HK-2 (cell line): ENCODE measurements around the gene CERKL.

Experiments used
- DNase-seq: peaks from one replicate; pipeline ENCODE4 v3.0.0-alpha.2; 2018; ENCODE audit not compliant: unreplicated experiment

Gene CERKL

DNA sequence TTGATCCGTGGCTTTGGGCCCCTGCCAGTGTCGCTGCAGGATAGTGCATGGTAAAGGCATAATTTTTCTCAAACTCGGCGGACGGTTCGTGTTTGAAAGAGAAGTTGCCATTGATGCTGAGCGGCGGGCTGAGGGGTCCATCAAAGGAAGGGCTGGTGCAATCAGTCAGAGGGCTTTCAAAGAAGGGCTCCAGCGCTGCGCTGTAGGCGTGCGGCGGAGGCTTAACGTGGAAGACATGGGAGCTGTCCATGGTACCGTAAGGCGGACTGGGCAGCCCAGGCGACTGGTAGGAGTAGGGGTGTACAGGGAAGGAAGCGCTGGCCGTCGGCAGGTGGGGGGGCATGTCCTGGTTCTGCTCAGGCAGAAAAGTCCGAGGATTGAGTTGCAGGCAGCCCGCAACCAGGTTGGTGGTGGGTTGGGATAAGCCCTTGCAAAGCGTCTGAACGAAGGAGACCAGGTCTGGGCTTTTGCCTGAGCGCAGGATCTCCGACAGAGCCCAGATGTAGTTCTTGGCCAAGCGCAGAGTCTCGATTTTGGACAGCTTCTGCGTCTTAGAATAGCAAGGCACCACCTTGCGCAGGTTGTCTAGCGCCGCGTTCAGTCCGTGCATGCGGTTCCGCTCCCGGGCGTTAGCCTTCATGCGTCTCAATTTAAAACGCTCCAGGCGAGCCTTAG lies 21.1 kb upstream of the CERKL start:
- DNase-seq = peak; percentile 58

GRCh38 chr2:181675254-181675653 lies 18.3 kb upstream of the CERKL start:
- no peak for DNase-seq

GRCh38 chr2:181674461-181674860 lies 17.6 kb upstream of the CERKL start:
- no peak for DNase-seq

DNA sequence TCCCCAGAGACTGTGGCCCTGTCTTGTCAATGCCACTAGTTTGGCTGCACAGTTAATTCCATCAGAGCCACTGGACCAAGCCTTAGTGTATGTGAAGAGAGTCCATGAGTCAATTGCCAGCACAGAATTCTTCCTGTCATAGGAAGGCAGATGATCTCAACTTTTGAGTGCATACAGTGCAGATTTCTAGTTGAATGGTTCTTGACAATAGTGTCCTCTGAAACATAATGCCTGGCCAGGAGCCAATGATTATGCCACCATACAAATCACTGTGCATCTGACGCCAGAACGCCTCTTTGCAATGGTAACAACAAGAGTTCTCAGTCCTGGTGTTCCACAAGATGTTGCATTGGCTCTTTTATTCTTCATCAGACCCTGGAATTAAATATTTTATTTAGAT lies 16.3 kb upstream of the CERKL start:
- DNase-seq = no peak

DNA sequence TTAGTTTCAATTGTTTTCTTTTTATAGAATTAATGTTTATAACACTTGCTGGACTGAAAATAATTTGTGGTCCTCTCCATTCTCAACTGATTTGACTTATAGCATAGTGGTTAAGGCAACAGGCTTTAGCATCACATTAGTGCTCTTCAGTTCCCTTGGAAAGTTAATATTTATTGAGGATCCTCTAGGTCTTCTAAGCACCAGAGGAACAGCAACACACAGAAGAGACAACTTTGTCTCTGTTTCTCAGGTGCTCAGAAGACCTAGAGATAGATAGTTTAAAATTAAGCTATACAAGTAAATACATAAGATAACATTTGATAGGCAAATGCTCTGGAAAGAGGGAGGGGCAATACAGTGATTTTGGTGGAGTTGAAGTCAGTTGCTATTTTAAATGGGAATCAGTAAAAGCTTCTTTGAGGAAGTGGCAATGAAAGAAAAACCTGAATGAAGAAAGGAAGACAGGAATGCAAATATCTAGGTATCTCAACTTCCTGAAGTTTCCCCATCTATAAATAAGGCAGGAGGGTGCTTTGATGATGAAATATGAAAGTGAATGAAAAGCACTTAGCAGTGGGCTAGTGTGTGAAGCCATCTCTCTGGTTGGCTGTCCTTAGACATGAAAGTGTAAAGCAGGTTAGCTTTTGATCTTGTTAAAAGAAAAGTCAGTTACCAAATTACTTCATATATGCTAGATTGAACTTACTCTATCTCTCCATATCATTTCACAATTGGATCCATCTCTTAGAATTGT lies 15.5 kb upstream of the CERKL start:
- DNase-seq = no peak

- no peak for DNase-seq
Measured at GRCh38 chr2:181670632-181671031, 13.7 kb upstream of the CERKL start.

- DNase-seq = no peak
Measured at GRCh38 chr2:181667234-181667633, 10.3 kb upstream of the CERKL start.

DNA sequence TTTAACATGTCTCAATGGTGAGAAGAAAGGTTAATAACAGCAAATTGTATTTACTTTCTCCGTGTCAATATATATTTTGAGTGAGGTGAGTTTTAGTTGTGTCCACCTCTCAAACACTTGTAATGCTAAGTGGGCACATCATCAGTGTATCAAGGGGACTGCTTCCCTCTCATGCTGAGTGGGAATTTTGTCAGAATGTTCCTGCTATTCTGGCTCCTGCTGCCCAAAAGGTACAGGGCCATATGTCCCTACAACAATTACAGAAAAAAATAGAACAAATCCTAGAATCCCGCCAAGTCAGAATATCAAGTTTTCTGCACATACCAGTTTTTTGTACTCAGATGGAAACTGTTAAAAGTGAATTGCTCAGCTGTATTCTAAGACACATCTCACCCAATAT lies 5.4 kb upstream of the CERKL start:
- no peak for DNase-seq

DNA sequence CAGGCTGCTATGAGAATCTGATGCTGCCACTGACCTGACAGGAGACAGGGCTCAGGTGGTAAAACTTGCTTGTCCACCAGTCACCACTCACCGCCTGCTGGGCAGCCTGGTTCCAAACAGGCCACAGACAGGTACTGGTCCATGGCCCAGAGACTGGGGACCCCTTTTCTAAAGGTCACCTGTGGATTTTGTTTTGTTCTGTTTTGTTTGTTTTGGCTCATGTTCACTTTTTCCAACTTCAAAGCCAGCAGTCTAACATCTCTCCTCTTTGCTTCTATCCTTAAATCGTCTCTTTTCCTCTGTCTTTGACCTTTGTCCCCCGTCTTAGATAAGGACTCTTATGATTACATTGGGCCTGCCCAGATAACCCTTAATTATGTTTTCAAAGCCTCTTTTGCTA lies 3.3 kb upstream of the CERKL start:
- DNase-seq = no peak

- no peak for DNase-seq
Measured at GRCh38 chr2:181658444-181658843, 1.5 kb upstream of the CERKL start.

GRCh38 chr2:181657379-181657778 lies 474 bp upstream of the CERKL start:
- no peak for DNase-seq

DNA sequence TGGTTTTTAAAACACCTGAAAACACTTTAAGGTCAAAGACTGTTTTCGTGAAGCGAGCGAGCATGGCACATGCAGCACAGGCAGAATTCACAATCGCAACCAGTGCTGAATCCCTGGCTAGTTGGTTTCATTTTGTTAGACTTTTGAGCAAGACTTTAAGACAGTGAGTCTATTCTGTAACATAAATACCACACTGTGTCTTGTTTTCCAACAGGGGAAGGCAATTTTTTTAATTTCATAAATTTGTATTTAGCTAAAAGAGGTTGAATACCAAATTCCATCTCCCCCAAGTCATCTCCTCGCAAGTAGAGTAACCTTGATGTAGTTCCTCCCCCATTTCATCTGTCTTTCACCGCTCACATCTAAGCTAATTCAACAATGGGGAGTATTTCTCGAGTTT lies 1.4 kb downstream of the CERKL start:
- DNase-seq = no peak

GRCh38 chr2:181649436-181649979 lies 7.4 kb downstream of the CERKL start:
- DNase-seq = no peak

GRCh38 chr2:181648478-181649155 lies 8.3 kb downstream of the CERKL start:
- no peak for DNase-seq

- no peak for DNase-seq
Measured at GRCh38 chr2:181646415-181646987, 10.4 kb downstream of the CERKL start.

DNA sequence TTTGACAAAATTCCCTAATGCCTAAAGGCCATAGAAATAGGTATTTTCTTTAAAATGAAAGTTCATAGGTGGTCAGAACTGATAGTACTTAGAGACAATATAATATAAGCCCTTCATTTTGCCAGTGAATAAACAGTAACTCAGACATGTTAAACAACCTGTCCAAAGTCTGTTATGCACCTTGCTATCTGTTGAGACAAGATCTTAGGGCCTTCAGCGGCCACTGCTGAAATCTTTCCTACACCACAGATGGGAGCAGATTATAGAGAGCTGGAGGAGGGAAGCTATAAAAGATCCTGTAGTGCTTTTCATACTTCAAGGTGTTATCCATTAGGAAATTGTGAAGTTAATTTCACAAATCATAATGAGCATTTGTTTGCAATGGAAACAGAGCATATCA lies 13.8 kb downstream of the CERKL start:
- no peak for DNase-seq

- no peak for DNase-seq
Measured at GRCh38 chr2:181642086-181642485, 14.8 kb downstream of the CERKL start.

- DNase-seq = no peak
Measured at GRCh38 chr2:181639686-181640085, 17.2 kb downstream of the CERKL start.

DNA sequence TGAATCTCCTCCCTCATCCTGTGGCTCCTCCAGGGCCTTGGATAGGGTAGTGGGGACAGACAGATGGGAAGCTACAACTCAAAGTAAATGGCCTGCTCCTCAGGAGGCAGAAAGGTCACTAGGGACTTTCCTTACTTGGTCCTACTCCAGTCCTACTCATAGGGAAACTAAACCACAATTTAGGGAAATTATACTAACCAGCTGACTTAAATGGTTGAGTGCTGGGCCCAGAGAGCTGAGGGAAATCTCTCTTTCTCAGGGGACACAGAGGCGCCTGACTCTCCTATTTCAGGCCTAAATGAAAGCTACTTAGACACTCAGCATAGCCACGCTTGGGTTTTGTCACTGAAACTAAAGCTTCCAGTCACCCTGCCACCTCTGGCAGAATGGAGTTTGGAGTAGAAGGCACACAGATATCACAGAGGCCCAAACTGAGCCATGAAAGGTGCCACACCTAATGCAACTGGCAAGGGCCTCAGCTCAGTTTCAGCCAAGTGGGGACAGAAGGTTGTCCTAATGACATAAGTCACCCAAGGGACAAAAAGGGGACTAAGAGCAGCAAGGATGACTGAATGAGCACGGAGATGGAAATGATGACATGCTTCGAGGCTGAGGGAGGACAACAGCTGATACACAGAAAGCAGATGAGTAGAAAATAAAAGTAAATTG lies 24.0 kb downstream of the CERKL start:
- DNase-seq = no peak

DNA sequence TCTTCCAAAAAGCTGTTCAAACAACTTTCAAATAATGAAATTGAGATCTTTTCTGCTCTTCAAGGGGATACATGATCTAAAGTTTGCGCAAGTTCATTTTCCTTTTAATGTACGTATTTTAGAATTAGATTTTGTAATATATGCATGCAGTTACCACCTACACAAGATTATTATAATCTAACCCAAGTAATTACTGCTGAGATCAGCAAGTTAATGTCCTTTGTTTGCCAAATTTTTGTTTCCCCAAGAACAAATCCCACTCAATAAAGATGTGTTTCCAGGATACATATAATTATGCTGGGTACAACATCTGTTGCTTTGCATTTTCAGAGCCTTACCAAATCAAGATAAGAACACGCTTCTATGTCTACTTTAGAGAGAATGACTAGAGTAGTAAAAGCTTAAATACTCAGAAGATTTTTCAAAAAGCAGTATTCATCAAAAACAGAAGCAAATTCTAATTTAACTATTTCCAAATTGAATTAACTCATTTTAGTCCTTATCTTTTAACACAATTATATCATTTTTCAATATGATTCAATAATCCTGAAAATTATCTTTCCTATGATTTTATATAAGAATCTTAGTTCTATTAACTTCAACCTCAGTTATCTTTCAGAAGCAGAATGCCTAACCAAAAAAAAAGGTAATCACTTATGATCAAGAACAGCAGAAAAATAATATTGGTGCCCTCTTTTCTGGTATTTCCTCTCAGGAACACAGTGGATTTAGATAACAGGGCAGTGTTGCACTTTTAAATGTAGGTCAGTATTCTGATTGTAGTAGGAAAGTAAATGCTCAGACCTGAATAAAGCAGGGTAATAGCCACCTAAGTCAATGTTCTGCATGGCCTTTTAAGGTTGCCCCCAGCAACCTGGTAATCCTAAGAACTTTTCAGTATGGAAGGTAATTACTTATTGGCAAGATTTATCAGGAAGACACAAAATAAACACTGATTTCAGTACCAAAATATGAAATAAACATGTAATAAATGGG lies 28.0 kb downstream of the CERKL start:
- DNase-seq = no peak

- DNase-seq = no peak
Measured at GRCh38 chr2:181627545-181627944, 29.4 kb downstream of the CERKL start.
